GM12878 (cell line): ENCODE data around the gene SSBP4. TPM values are rescaled to one million over a fixed set of nuclear protein-coding genes. Genes with fewer than 3 reads are reported as not detected.

Source experiments
- ATAC-seq: fragments of 200-7000 bp; cut with Tn5 transposase; 3 replicates; pipeline ENCODE4 v1.9.1; 2020; ENCODE audit warnings: mild to moderate bottlenecking, moderate library complexity
- BruUV-seq: library from RNA; stranded (reverse); fragments of 400-500 nt; replicated peaks from 2 replicates; lab custom pipeline; 2021; lab: Mats Ljungman, UMichigan
- CTCF ChIA-PET: fragments of 300-600 bp; sonication (Branson Sonifier 250); formaldehyde crosslinking; extraction: SDS; loops from one replicate; lab custom pipeline; 2021; ENCODE audit warnings: inconsistent platforms; lab: Yijun Ruan, JAX
- POLR2A ChIA-PET: fragments of 350-600 bp; formaldehyde crosslinking; extraction: SDS; loops from one replicate; lab custom pipeline; 2021; ENCODE audit warnings: inconsistent platforms; lab: Charles Lee
- RAD21 ChIA-PET: fragments of 300-600 bp; sonication (Branson Sonifier 250); formaldehyde crosslinking; loops from one replicate; lab custom pipeline; 2023; ENCODE audit warnings: antibody characterized with exemption; ENCODE audit not compliant: unreplicated experiment; lab: Charles Lee
- SMC1A ChIA-PET: fragments of 300-600 bp; sonication (Branson Sonifier 250); formaldehyde crosslinking; loops from one replicate; lab custom pipeline; 2023; ENCODE audit not compliant: unreplicated experiment, uncharacterized antibody; lab: Charles Lee
- DNase-seq: peaks from one replicate; pipeline ENCODE4 v3.0.0-alpha.2; 2011; ENCODE audit warnings: low read depth, low spot score
- FAIRE-seq: peaks from 3 replicates; lab custom pipeline; 2011; peaks lifted over from hg19 to GRCh38; lab: Jason Lieb, UNC
- H2AFZ ChIP-seq: 2 replicates; pipeline ENCODE4 v1.6.0; 2011; ENCODE audit warnings: low read depth, low read length, control low read depth; ENCODE audit not compliant: control insufficient read depth
- H3K27ac ChIP-seq: 2 replicates; pipeline ENCODE4 v1.5.1; 2011; ENCODE audit warnings: control low read depth; ENCODE audit not compliant: control insufficient read depth, insufficient read depth
- H3K27me3 ChIP-seq, 2 experiments: replicated peaks in 1 of 2; 2 replicates each; pipeline versions ENCODE4 v1.6.0 to v1.6.1; 2011; ENCODE audit warnings: low read length in 1 of 2; ENCODE audit not compliant: control insufficient read depth in 2 of 2, insufficient read depth in 2 of 2
- H3K36me3 ChIP-seq, 2 experiments: 2 replicates each; pipeline ENCODE4 v1.5.1; 2011; ENCODE audit warnings: low read length in 1 of 2; ENCODE audit not compliant: control insufficient read depth in 2 of 2, insufficient read depth in 2 of 2
- H3K4me1 ChIP-seq: 2 replicates; pipeline ENCODE4 v1.6.1; 2011; ENCODE audit warnings: mild to moderate bottlenecking, low read length, moderate library complexity, mixed read lengths; ENCODE audit not compliant: control insufficient read depth, insufficient read depth
- H3K4me2 ChIP-seq: 2 replicates; pipeline ENCODE4 v1.6.0; 2011; ENCODE audit warnings: control low read depth; ENCODE audit not compliant: control insufficient read depth, insufficient read depth
- H3K4me3 ChIP-seq: fragments of 200-600 bp; sonication (generic); 2 replicates; pipeline ENCODE4 v1.5.1; 2016
- H3K79me2 ChIP-seq: 2 replicates; pipeline ENCODE4 v1.6.0; 2011; ENCODE audit warnings: low read length; ENCODE audit not compliant: control insufficient read depth, insufficient read depth
- H3K9ac ChIP-seq: 2 replicates; pipeline ENCODE4 v1.8.0; 2011; ENCODE audit warnings: low read length, control low read depth, mixed read lengths; ENCODE audit not compliant: control insufficient read depth, insufficient read depth
- H3K9me3 ChIP-seq: replicated peaks from 3 replicates; pipeline ENCODE4 v1.5.1; 2011; ENCODE audit warnings: mild to moderate bottlenecking, low read length; ENCODE audit not compliant: control insufficient read depth, insufficient read depth
- H4K20me1 ChIP-seq: 2 replicates; pipeline ENCODE4 v1.6.0; 2011; ENCODE audit not compliant: control insufficient read depth, insufficient read depth
- HCFC1 ChIP-seq: fragments of 150-350 bp; IDR thresholded peaks from 2 replicates; pipeline ENCODE4 v1.6.1; 2014; ENCODE audit warnings: low read length
- NFXL1 ChIP-seq: fragments of 450-650 bp; IDR thresholded peaks from 2 replicates; pipeline ENCODE4 v1.6.1; 2017; ENCODE audit warnings: antibody characterized with exemption, mild to moderate bottlenecking, borderline replicate concordance
- NR2F1 ChIP-seq: fragments of 450-650 bp; conservative IDR thresholded peaks from 2 replicates; pipeline ENCODE4 v1.6.1; 2017; ENCODE audit warnings: mild to moderate bottlenecking
- WGBS: methylation state at CpG from one replicate; pipeline ENCODE4 v1.1.6; 2016; ENCODE audit warnings: low lambda C conversion rate; ENCODE audit not compliant: insufficient replicate concordance, insufficient coverage; ENCODE audit errors: missing lambda C conversion rate; 5-methylcytosine and 5-hydroxymethylcytosine counted together
- in situ Hi-C: fragments of 300-500 bp; cut with MboI; formaldehyde crosslinking; loops from 9 replicates; pipeline ENCODE4 v1.14.3; 2018; ENCODE audit warnings: mixed read lengths
- intact Hi-C: fragments of 100-400 bp; cut with micrococcal nuclease; formaldehyde crosslinking; loops from one replicate; pipeline ENCODE4 v1.14.2; 2022; ENCODE audit not compliant: unreplicated experiment
- polyA plus RNA-seq, 11 experiments: library from polyadenylated mRNA; depleted of rRNA in 4 of 11; unstranded in 6 of 11; stranded (reverse) in 5 of 11; fragments of >200 nt; fragmentation: Nextera tagmentation in 4 of 11; fragmentation: Illumina TruSeq in 1 of 11; extraction: Ambion mirVana in 4 of 11; extraction: Trizol in 1 of 11; gene quantifications; 1 replicate in 1 of 11; 2 replicates in 10 of 11; pipeline versions ENCODE4 v1.2.1 to v1.2.3, GENCODE V29; 2011 to 2016; ENCODE audit warnings: inconsistent platforms in 2 of 11, missing spikeins in 2 of 11, low read depth in 1 of 11
- total RNA-seq, 4 experiments: library from RNA; depleted of rRNA in 3 of 4; stranded (reverse); fragments of >200 nt in 3 of 4; fragmentation: Illumina TruSeq in 1 of 4; extraction: Trizol in 1 of 4; gene quantifications; 2 replicates each; pipeline versions ENCODE4 v1.2.1 to v1.2.3, GENCODE V29; 2013 to 2021
- TF ChIP-seq, protein P1 (sequence below): IDR thresholded peaks from 2 replicates; pipeline ENCODE4 v1.6.1; 2011; ENCODE audit warnings: borderline replicate concordance, low read depth, mild to moderate bottlenecking, moderate library complexity, mixed read lengths, low read length; ENCODE audit not compliant: insufficient read depth; ENCODE audit errors: extremely low read length

The SSBP4 gene
- total and polyA plus RNA-seq, 10 of the 15 experiments (the other 5 are each of a cell fraction or from before 2014, with no cell fraction given), result 0.37 to 150 (median 38.9) TPM

DNA sequence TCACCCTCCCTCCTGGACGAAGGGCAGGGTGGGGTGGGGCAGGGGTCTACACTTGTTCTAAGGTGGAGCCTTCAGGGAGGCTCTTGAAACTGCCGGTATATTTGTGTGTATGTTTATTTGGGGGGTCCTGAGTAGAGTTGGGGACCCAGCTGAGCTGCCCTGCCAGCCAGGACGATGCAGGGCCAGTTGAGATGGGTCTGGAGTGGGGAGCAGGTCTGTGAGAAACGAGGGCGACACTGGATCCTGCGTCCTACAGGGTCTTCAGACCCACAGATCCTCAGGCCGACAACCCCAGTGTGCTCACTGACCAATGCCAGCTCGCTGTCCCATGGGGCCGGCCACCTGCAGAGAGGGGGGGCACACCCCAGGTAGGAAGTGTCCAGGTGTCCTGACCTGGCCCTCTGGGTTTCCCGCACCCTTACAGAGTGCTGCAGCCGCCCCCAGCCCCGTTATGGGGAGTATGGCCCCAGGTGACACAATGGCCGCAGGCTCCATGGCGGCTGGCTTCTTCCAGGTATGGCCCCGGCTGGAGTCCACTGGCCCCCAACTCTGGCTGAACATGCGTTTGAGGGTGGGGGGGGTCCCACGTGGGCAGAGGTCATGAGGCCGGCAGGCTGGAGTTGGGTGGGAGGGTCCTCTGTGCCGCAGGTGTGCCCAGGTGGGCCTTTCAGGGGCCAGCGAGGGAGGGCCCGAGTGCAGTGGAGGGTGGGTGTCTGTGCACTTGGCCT is 11.4 kb downstream of the SSBP4 start:
- Histone ChIP-seq H3K27ac (no peak overlapping the region), H3K4me3 (no peak overlapping the region), H3K9ac (no peak overlapping the region), H3K9me3 (no peaks in the 10 kb centered on the region), H3K27me3 (no peaks in the 10 kb centered on the region), H3K36me3 (peaks cover 0 to 5% of the 10 kb centered on the region in 2 experiments; a peak in 3 of 4 replicates), H4K20me1 (no peaks in the 10 kb centered on the region; the same call in 1 of the 2 replicates), H3K4me1 (peaks cover 30% of the 10 kb centered on the region), H3K79me2 (peaks cover 14% of the 10 kb centered on the region), H2AFZ (no peak overlapping the region), H3K4me2 (no peak overlapping the region; the same call in 1 of the 2 replicates)
- 87% methylated on average over 21 of the region's 21 CpGs for WGBS
- no TSS peak for BruUV-seq
- ATAC-seq (no peak), DNase-seq (no peak), FAIRE-seq (no peak)
- ChIA-PET POLR2A (no interaction called here), RAD21 (no interaction called here), CTCF (no interaction called here), SMC1A (no interaction called here)
- in situ Hi-C loops, result no loop called here
- no peak for TF ChIP-seq NR2F1
- TF ChIP-seq NFXL1, result no peak
- no peak for TF ChIP-seq HCFC1
- TF ChIP-seq, protein P1, sequence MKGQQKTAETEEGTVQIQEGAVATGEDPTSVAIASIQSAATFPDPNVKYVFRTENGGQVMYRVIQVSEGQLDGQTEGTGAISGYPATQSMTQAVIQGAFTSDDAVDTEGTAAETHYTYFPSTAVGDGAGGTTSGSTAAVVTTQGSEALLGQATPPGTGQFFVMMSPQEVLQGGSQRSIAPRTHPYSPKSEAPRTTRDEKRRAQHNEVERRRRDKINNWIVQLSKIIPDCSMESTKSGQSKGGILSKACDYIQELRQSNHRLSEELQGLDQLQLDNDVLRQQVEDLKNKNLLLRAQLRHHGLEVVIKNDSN, result no peak
- intact Hi-C loops, result no loop called here
